ENCODE results near the gene GNB1. TPM values are rescaled to one million over a fixed set of nuclear protein-coding genes. Genes with fewer than 3 reads are reported as not detected.

GNB1 gene
- total and polyA plus RNA-seq, 7 donors: 119 to 197 (median 157) TPM

DNA sequence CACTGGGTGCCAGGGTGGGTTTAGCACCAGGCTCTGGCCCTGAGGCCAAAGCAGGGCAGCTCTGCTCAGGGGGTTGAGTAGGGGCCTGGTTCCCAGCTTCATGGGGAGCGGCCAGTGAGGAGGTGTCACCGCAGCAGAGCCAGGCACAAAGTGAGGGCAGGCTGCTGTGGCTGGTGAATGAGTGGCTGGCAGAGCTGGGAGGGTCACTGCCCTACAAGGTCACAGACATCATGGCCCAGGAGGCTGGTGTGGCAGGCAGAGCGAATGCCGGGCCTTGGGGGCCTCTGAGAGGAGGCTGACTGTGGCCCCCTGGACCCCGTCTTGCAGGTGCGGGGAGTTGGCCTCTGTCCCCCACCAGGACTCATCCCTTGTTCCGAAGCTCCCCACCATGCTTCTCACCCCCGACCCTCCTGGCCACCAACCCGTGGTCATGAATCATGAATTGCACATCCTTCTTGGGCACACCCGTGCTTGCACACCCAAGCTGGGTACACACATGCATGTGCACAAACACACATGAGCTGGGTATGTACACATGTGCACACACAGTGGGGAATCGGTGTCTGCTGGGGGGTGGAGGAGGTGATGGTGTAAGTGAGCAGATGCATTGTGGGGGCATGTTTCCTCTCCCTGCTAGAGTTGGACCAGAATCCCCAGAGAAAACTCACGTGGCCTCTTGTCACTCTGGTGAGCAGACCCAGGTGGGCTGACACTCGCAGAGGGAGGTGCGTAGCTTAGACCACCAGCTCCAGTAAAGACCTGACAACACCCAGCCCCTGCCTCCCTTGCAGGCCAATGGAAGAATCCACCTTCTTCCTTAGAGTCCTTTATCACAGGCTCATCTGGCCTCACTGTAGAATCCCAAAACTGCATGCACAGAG lies 4.8 kb upstream of the GNB1 start:
- peaks cover 0 to 24% (median 21%) of the 10 kb centered on the region in 3 donors for H3K27me3 ChIP-seq
- no peak overlapping the region for H3K27ac ChIP-seq
- DNase-seq: no peak
- intact Hi-C loops (cut with DNase I): no loop called here
- 70 to 79% methylated on average over 14 of the region's 14 CpGs for WGBS, 2 donors
- H3K4me3 ChIP-seq: no peak overlapping the region
- H3K4me1 ChIP-seq: peaks cover 0 to 26% (median 19%) of the 10 kb centered on the region in 4 donors
- no peak for TF ChIP-seq POLR2AphosphoS5 (IDR thresholded peaks at IDR 0.05)
- TF ChIP-seq POLR2A (IDR thresholded peaks at IDR 0.05): no peak
- no peak for TF ChIP-seq EP300 (IDR thresholded peaks at IDR 0.05)
- TF ChIP-seq, protein P1, sequence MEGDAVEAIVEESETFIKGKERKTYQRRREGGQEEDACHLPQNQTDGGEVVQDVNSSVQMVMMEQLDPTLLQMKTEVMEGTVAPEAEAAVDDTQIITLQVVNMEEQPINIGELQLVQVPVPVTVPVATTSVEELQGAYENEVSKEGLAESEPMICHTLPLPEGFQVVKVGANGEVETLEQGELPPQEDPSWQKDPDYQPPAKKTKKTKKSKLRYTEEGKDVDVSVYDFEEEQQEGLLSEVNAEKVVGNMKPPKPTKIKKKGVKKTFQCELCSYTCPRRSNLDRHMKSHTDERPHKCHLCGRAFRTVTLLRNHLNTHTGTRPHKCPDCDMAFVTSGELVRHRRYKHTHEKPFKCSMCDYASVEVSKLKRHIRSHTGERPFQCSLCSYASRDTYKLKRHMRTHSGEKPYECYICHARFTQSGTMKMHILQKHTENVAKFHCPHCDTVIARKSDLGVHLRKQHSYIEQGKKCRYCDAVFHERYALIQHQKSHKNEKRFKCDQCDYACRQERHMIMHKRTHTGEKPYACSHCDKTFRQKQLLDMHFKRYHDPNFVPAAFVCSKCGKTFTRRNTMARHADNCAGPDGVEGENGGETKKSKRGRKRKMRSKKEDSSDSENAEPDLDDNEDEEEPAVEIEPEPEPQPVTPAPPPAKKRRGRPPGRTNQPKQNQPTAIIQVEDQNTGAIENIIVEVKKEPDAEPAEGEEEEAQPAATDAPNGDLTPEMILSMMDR (IDR thresholded peaks at IDR 0.05): no peak
- no peaks in the 10 kb centered on the region for H3K9me3 ChIP-seq
- H3K36me3 ChIP-seq: no peaks in the 10 kb centered on the region

DNA sequence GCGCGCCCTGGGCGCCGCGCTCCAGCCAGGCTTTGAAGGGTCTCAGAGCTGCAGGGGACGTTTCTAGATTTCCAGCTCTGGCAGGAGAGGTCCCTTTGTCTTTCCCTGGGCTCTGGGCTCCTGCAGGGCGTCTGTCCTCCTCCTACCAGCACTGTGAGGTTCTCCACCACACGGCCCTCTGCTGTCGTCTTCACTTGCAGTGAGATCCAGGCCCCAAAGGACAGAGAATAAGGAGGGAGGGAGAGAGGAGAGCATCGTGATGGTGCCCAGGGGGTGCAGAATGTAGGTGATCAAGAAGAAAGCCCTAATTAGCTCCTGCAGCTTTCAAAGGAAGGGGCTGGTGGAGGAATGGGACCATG lies 4.2 kb upstream of the GNB1 start:
- no peak for DNase-seq
- no peaks in the 10 kb centered on the region for H3K9me3 ChIP-seq
- intact Hi-C loops (cut with DNase I): no loop called here
- peaks cover 0 to 26% (median 20%) of the 10 kb centered on the region in 4 donors for H3K4me1 ChIP-seq
- WGBS, 2 donors: 9 to 51% methylated on average over 10 of the region's 10 CpGs
- H3K4me3 ChIP-seq: no peak overlapping the region
- peak overlapping the region in 1 of 4 donors; percentile 17 for H3K27ac ChIP-seq
- H3K36me3 ChIP-seq: no peaks in the 10 kb centered on the region
- TF ChIP-seq, protein P1 (IDR thresholded peaks at IDR 0.05): no peak
- no peak for TF ChIP-seq POLR2A (IDR thresholded peaks at IDR 0.05)
- no peak for TF ChIP-seq EP300 (IDR thresholded peaks at IDR 0.05)
- TF ChIP-seq POLR2AphosphoS5 (IDR thresholded peaks at IDR 0.05): no peak
- peaks cover 0 to 24% (median 21%) of the 10 kb centered on the region in 3 donors for H3K27me3 ChIP-seq

DNA sequence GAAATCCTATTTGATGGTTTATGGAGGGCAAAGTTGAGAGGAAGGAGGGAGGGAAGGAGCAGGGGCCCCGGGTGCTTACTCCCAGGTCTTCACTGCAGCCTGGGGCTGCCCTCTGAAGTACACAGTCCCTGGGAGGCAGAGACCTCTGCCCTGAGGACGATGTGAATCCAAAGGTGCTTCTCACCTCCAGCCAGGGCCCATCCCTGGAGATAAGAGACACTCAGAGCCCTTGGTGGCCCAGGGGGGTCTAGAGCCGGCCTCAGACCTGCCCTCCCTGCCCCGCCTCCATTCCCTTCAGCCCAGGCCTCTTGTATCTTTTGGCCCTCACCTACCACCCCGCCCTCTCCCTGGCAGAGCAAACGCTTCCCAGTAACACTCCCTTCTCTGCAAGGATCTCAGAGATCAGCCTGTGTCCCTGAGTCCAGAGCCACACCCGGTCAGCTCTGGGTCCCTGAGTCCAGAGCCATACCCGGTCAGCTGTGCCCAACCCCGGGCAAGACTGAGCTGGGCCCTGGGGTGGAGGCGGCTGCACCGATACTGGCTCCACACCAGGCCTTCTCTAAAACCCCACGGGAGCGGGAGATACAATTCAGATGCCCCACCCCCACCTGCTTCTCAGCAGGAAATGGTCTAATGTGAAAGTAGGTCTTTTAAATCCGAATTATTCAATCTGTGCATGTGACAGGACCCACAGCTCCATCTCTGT lies 3.6 kb upstream of the GNB1 start:
- 8 to 33% methylated on average over 14 of the region's 14 CpGs for WGBS, 2 donors
- TF ChIP-seq POLR2A (IDR thresholded peaks at IDR 0.05): peak in 1 of 2 donors; percentile 20
- TF ChIP-seq EP300 (IDR thresholded peaks at IDR 0.05): no peak
- TF ChIP-seq, protein P1 (IDR thresholded peaks at IDR 0.05): no peak
- peak overlapping the region in 2 of 4 donors; percentile 17 to 32 for H3K27ac ChIP-seq
- peaks cover 0 to 24% (median 21%) of the 10 kb centered on the region in 3 donors for H3K27me3 ChIP-seq
- H3K36me3 ChIP-seq: no peaks in the 10 kb centered on the region
- H3K4me1 ChIP-seq: peaks cover 0 to 26% (median 22%) of the 10 kb centered on the region in 4 donors
- intact Hi-C loops (cut with DNase I): no loop called here
- no peak overlapping the region for H3K4me3 ChIP-seq
- peak; percentile 69 for DNase-seq
- no peaks in the 10 kb centered on the region for H3K9me3 ChIP-seq

DNA sequence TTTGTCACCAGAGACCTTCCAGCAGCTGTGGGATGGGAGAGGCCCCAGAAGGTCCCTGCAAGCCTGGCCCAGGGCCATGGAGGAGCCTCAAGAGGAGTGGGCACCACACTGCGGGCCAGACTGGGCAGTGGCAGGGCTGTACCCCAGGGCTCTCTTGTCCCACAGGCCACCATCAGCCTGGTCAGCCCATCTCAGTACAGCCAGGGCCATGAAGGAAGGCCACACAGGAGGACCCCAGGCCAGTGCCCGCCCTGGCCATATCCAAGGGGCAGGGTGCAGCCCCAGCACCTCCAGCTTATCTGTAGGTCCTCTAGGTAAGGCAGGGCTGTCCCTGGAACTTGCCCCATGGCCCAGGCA lies 3.1 kb upstream of the GNB1 start:
- no peak for TF ChIP-seq POLR2A (IDR thresholded peaks at IDR 0.05)
- TF ChIP-seq, protein P1 (IDR thresholded peaks at IDR 0.05): no peak
- DNase-seq: no peak
- Histone ChIP-seq H3K4me1 (peaks cover 0 to 31% (median 28%) of the 10 kb centered on the region in 4 donors), H3K27ac (peak overlapping the region in 1 of 4 donors; percentile 32), H3K27me3 (peaks cover 0 to 24% (median 21%) of the 10 kb centered on the region in 3 donors), H3K4me3 (no peak overlapping the region), H3K9me3 (no peaks in the 10 kb centered on the region), H3K36me3 (no peaks in the 10 kb centered on the region)
- intact Hi-C loops (cut with DNase I): no loop called here
- WGBS, 2 donors: 48 to 82% methylated on average over 2 of the region's 2 CpGs

Data from sigmoid colon (tissue), 7 donors.